ENCODE results near the gene CCDC154. TPM values are rescaled to one million over a fixed set of nuclear protein-coding genes. Genes with fewer than 3 reads are reported as not detected.

The CCDC154 gene
- total and polyA plus RNA-seq, 4 donors = 0.63 to 4.5 (median 1.4) TPM

GRCh38 chr16:1398826-1399581, 45.4 kb downstream of the CCDC154 start:
- no peaks in the 10 kb centered on the region for H3K9me3 ChIP-seq (ENCODE audit: control insufficient read depth in 4 of 4, insufficient read depth in 3 of 4, low read length in 3 of 4)
- no peak overlapping the region for H3K27ac ChIP-seq (ENCODE audit: low read depth in 1 of 2, low read length in 1 of 2)
- no peaks in the 10 kb centered on the region for H3K27me3 ChIP-seq (ENCODE audit: control insufficient read depth in 3 of 3, insufficient read depth in 3 of 3, low read length in 2 of 3)
- no peak for ATAC-seq (ENCODE audit: insufficient read depth, low FRiP score)
- TF ChIP-seq CTCF (IDR thresholded peaks at IDR 0.05; ENCODE audit: control extremely low read depth, extremely low read depth) = no peak
- no peak for DNase-seq
- H3K36me3 ChIP-seq (ENCODE audit: control insufficient read depth in 4 of 4, insufficient read depth in 4 of 4, low read length in 4 of 4) = peaks cover 0 to 47% (median 20%) of the 10 kb centered on the region in 4 donors
- no peaks in the 10 kb centered on the region for H3K4me1 ChIP-seq (ENCODE audit: control insufficient read depth in 5 of 5, insufficient read depth in 5 of 5, low read length in 5 of 5)
- H3K9ac ChIP-seq (ENCODE audit: insufficient read depth in 1 of 2, low read length in 2 of 2) = no peak overlapping the region
- 97 to 99% methylated on average over 36 to 38 of the region's 38 CpGs for WGBS, 2 donors
- no peak overlapping the region for H3K4me3 ChIP-seq

- no peak overlapping the region for H3K4me3 ChIP-seq
- no peak overlapping the region for H3K27ac ChIP-seq (ENCODE audit: low read depth in 1 of 2, low read length in 1 of 2)
- DNase-seq (no peak), ATAC-seq (ENCODE audit: insufficient read depth, low FRiP score) (no peak)
- no peaks in the 10 kb centered on the region for H3K9me3 ChIP-seq (ENCODE audit: control insufficient read depth in 4 of 4, insufficient read depth in 3 of 4, low read length in 3 of 4)
- 96 to 98% methylated on average over 9 of the region's 9 CpGs for WGBS, 2 donors
- H3K9ac ChIP-seq (ENCODE audit: insufficient read depth in 1 of 2, low read length in 2 of 2) = no peak overlapping the region
- peaks cover 0 to 54% (median 19%) of the 10 kb centered on the region in 4 donors for H3K36me3 ChIP-seq (ENCODE audit: control insufficient read depth in 4 of 4, insufficient read depth in 4 of 4, low read length in 4 of 4)
- H3K4me1 ChIP-seq (ENCODE audit: control insufficient read depth in 5 of 5, insufficient read depth in 5 of 5, low read length in 5 of 5) = no peaks in the 10 kb centered on the region
- TF ChIP-seq CTCF (IDR thresholded peaks at IDR 0.05; ENCODE audit: control extremely low read depth, extremely low read depth) = no peak
- H3K27me3 ChIP-seq (ENCODE audit: control insufficient read depth in 3 of 3, insufficient read depth in 3 of 3, low read length in 2 of 3) = no peaks in the 10 kb centered on the region
These were observed 46.0 kb downstream of the CCDC154 start for GRCh38 chr16:1398351-1398750.

- 95 to 98% methylated on average over 18 to 21 of the region's 21 CpGs for WGBS, 2 donors
- H3K27ac ChIP-seq (ENCODE audit: low read depth in 1 of 2, low read length in 1 of 2) = no peak overlapping the region
- ATAC-seq (ENCODE audit: insufficient read depth, low FRiP score) (no peak), DNase-seq (no peak)
- no peaks in the 10 kb centered on the region for H3K4me1 ChIP-seq (ENCODE audit: control insufficient read depth in 5 of 5, insufficient read depth in 5 of 5, low read length in 5 of 5)
- H3K27me3 ChIP-seq (ENCODE audit: control insufficient read depth in 3 of 3, insufficient read depth in 3 of 3, low read length in 2 of 3) = no peaks in the 10 kb centered on the region
- no peaks in the 10 kb centered on the region for H3K9me3 ChIP-seq (ENCODE audit: control insufficient read depth in 4 of 4, insufficient read depth in 3 of 4, low read length in 3 of 4)
- no peak for TF ChIP-seq CTCF (IDR thresholded peaks at IDR 0.05; ENCODE audit: control extremely low read depth, extremely low read depth)
- H3K4me3 ChIP-seq = no peak overlapping the region
- H3K9ac ChIP-seq (ENCODE audit: insufficient read depth in 1 of 2, low read length in 2 of 2) = no peak overlapping the region
- H3K36me3 ChIP-seq (ENCODE audit: control insufficient read depth in 4 of 4, insufficient read depth in 4 of 4, low read length in 4 of 4) = peaks cover 0 to 52% (median 20%) of the 10 kb centered on the region in 4 donors
These were observed 46.6 kb downstream of the CCDC154 start for GRCh38 chr16:1397779-1398178.

Measured in lung (tissue), 12 donors.